T-helper 2 cell (primary cell): ENCODE results near the gene CALM1.
"Not testable (repeated sequence)": the region's sequence is repeated elsewhere in the genome, so short reads cannot be mapped to it uniquely, and the experiment has no call there.

Experiments used
- DNase-seq, 5 experiments: peaks; one replicate each; pipeline versions ENCODE4 v3.0.0 to v3.0.0-alpha.2; 2012 to 2022

CALM1 gene

DNA sequence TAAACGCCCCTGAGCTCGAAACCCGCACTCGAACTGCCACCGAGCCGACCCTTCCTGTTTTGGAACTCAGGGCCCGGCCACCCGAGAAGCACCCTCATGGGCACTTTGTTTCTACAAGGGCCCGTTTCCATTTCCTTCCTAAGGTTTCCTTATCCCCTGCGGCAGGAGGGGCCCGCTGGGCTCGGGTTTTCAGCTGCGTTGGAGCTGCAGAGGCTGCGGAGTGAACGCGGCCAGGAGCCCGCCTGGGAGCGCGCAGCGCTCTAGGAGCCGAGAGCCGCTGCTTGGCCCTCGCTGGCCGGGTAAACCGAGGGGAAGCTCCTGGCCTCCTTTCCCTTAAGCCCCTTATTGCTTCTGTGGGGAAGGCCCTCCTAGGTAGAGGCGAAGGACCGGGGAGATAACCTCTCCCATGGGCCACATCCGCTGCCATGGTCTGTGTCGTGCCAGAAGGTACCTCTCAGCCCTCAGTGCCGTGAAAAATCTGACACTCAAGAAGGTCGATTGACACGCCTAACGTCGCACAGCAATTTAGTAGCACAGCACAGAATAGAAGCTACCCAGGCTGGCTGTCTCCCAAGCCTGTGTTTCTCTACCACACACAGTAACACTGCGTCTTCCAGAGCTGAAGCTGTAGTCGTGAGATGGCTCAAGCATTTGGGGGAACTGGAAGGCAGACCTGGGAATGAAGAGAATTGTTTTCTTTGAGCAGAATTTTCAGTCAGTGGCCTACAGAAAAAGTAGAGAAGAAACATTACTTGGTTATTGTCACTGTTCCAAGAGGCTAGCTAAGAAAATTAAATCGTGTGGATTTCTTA, 12.9 kb upstream of the CALM1 start:
- peak; percentile 15 to 96 (median 40) for DNase-seq

DNA sequence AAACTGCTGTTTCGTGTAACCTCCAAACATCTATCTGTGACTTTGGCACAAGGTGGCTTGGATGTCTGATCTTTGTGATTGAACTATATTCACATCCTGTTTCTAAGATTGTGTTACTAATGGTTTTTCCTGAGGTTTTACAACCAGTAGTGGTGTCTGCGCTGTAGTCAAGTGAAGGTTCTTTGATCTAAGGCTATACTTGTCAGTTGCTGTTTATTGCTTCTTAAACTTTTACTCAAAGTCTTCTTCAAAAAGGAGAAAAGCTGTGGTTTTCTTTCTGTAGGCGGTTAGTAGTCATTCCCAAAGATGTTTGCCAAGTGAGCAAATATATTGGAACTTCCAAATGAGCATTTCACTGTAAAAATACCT, 12.3 kb upstream of the CALM1 start:
- DNase-seq, result peak in 2 of 5 experiments; percentile 68 to 84

DNA sequence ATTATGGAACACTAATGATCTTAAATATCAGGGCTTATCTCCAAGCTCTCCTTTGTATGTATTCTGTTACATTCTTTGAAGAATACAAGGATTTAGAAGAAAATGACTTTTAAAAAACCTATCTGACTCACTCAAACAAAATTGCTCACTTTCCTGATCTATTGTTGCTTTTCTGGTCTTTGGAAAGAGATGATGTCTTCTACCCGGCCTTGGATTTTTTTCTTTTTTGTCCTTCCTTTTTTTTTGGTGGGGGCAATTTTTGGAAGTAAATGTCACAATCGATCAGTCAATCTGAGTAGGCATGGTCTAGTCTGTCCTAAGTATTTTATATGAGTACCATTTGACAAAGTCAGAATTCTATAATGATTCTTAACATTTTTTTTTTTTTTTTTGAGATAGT, 10.5 kb upstream of the CALM1 start:
- no peak for DNase-seq

DNA sequence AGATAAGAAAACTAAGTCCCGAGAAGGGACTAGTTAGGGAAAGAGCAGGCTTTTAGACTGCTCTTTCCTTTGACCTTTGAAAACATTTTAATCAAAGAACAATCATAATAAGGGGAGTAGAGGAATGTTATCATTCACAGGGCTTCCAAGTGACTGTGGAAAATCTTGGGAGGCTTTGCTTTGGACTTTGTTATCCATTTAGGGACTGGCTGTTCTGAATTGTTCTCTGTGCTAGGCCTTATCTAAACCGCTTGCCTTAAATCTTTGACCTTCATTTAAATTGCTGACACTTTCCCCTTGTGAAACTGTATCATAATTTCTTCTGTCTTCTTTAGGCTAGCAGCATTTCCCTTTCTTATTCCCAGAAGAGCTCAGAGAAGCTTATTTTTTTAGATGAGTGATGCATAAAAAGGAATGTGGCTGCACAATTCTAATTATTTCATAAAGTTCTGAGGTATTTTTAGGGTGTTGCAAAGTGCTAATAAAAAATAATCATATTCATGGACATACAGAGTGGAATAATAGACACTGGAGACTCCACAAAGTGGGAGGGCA, 9.5 kb upstream of the CALM1 start:
- DNase-seq, result no peak

DNA sequence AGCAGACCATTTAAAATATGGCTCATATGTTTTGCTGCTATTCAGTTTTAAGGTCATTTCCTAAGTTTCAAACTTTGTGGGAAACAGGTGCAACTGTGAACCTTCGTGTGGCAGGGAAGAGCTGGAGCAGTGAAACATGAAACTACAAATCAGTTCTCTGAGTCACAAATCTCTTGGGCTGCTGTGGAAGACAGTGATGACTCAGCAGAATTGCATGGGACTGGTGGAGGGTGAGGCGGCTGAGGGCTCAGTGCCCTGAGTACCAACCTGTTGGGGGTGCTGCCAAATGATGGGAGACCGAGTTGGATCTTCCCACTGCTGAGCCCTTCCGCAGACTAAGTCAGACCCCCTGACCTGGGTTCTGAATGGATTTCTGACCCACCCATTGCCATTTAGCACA, 8.4 kb upstream of the CALM1 start:
- DNase-seq, result no peak

DNA sequence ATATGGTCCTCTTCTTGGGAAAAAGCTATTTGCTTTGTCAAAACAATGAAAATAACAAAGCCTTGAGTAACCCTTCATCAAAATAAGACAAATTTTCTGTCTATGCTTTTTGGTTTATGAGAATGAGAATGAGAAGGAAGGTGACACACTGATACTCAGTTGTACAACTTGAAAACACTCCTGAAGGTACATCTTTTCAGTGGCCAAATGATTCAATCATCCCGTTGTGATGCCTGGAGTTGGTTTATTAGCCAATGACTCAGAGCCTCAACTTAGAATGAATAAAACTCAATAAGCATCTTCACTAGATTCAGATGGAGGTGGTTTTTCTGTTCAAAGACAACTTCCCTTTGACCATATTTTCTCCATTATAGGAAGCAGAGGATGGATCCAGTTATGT, 7.8 kb upstream of the CALM1 start:
- DNase-seq, result no peak

DNA sequence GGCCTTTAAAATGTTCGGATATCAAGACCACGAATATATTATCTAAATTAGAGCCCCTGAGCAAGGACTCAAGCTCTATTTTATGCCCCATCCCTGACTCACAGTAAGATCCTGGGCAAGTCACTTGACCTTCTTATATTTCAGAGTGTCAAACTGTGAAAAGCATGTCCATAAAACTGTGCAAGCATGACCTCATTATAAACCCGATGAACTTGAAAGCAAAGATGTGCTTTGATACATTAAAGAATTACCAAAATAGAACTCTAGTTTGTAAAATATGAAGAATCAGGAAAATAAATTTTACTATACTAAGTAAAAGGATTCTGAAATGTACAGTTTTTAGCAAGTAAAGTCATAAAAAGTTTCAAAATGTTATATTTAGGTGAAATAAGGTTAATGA, 2.9 kb upstream of the CALM1 start:
- DNase-seq, result no peak

DNA sequence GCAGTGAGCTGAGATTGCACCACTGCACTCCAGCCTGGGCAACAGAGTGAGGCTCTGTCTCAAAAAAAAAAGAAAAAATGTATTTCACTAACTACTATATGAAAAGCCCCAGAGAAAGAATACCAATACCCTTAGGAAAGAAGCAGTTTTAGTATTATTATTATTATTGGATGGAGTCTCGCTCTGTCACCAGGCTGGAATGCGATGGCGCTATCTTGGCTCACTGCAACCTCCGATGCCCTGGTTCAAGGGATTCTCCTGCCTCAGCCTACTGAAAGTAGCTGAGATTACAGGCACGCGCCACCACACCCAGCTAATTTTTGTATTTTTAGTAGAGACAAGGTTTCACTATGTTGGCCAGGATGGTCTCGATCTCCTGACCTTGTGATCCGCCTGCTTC, 2.0 kb upstream of the CALM1 start:
- not testable (repeated sequence) for DNase-seq

DNA sequence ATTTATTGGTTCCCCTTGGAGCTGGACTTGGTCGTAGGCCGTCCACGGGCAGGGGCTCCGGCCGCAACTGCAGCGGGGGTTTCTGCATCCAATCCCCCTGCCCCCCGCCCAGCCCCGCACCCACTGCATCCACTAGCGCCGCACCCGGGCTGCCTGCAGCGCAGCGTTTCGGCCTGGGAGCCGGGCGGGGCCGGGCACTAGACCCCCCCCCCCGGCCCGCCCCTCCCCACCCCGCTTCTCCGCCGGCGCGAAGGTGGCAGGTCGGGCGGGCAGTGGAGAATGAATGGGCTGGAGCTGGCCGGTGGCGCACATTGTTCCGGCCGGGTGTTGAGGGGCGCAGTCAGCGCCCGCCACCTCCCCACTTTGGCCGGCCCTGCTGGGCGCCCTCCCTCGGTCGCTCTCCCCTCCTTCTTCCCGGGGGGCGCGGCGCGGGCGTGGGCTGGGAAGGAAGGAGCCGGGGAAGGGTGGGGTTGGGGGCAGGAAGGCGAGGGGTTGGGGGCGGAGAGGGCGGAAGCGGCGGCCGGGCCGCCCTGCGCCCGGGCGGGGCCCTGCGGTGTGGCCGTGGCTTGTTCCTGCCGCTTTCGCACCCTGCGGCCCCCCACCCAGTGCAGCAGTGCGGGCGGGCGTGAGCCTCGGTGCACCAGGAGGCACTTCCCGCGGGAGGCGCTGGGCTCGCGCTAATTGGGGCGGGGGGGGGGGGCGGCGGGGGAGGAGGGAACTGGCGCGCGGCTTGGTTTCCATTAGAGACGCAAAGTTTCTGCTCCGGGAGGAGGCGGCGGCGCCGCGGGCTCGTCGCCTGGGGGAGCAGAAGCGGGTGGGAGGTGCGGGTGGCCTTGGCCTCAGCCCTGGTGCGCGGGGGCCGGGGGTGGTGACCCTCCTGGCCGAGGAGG, 841 bp downstream of the CALM1 start:
- peak; percentile 31 to 90 (median 62) for DNase-seq

DNA sequence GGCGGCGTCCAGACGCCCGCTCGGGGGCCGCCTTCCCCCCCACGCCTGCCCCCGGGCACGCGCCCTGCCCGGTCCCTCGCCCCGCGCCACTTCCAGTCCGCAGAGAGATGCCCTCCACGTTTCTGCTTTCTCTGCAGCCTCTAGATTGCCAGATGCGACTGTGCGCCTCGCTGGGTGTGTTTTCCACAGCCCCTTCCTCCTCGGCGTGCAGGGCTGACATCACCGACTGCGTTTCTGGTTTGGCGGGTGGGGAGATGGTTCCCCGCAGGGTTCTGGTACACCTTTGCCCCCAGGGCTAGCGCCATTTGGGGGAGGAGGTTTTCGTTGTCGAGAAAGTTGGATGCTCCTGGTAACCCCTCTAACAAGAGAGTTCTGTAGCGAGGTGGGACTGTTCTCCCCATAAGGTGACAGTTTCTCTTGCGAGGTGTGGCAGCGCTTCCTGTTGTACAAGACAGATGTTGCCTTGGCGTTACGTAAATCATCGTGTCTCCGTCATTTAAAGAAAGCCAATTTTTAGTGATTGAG, 1.5 kb downstream of the CALM1 start:
- peak; percentile 18 to 82 (median 59) for DNase-seq

DNA sequence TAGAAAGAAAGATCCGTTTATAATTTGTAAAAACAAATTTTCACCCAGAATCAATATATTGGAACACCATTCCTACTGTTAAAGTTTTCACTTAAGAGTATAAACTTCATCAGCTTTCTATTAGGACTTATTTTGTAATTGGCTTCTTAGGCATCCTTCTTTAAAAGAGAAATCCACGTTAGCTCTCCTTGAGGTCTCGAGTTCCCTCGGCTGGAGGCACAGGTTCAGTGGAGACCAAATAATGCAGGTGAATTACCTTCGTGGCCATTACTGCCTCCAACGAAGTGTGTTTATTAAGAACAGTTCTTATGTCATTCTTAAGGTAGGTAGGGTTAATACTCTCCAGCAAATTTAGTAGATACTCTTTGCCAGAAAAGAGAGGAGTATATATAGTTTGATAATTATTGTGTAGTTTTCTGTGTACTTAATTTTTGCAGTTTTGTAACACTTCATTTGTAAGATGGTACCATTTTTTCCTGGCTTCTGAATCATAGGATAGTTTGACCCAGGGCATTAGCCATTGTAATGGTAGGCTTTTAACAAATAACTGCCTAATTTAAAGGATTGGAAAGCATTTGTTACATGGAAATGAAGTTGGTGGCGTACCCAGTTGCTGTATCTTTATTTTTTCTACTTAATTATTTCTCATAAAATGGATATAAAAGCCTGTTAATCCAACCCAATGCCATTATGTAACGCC, 2.2 kb downstream of the CALM1 start:
- no peak for DNase-seq

DNA sequence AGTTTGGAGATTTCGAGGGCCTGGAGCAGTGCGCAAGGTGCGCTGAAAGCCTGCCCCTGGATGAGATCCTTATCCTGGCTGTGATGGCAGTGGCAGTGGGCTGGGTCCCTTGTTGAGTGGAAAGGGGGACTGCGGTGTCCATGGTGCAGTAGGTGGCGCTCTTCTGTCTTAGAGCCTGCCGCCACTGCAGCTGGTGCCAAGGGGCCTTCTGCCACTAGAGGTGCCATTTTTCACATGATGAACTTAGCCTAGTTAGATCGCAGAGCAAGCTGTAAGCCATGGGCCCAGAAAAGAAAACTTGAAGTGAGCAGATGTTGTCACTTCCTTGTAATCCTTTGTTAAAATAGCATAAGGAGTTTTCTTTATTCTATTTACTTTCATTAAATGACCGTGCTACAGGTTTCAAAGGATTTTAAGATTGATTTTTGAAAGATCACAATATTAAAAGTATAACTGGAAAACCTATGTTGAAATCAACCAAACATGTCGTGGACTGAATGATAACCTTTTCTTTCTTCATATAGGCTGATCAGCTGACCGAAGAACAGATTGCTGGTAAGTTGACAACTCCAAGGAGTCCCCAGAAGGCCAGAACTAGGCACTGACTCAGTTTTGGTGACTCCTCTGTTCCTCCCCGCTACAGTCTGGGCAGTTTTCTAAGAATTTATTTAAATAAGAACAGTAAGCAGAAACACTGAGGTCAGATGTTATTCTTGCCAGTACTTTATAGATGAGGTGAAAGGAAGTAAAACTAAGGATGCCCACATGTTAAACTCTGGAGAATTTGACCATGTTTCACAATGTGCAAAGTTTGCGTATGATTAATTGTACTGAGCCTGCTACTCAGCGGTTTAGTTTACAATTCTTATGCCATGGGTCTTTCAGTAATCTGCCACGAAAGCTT, 3.0 kb downstream of the CALM1 start:
- peak; percentile 56 to 93 (median 78) for DNase-seq

DNA sequence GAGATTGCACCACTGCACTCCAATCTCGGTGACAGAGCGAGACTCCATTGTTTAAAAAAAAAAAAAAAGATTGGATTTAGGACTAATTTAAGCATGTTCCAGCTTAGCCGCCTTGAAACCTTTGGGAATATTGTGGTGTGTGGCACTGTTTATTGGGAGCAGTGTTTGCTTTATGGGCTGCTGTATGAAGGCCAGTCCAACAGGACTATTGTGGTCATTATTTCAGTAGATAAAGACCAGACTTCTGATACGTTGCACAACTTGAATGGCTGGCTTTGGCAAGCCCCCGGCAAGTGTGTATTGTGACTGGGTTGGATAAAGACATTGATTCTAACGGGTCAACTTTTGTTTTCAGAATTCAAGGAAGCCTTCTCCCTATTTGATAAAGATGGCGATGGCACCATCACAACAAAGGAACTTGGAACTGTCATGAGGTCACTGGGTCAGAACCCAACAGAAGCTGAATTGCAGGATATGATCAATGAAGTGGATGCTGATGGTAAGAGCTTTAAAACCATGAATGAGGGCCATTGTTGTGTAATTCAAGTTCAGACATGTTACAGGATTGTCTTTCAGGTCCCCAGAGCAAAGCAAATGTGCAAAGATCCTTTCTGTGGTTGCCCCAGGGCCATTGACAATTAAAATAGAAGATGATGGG, 4.2 kb downstream of the CALM1 start:
- DNase-seq, result no peak

DNA sequence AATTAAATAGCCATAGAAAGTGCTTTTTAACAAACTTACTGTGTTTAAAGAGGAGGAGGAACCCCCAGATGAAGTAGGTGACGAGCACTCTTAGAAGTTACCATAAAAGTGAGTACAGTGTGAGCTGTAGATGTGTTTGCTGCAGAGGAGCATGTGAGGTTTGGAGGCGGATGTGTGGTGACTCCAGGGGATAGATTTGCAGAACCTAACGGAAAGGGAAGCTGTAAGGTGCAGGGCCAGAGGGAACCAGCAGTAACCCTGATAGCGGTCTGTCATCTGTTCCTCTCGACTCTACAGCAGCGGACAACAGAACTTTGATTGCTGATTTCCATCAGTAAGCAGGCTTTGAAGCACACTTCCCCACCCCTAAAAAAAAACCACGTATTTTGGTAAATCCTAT, 5.2 kb downstream of the CALM1 start:
- peak in 1 of 5 experiments; percentile 62 for DNase-seq

DNA sequence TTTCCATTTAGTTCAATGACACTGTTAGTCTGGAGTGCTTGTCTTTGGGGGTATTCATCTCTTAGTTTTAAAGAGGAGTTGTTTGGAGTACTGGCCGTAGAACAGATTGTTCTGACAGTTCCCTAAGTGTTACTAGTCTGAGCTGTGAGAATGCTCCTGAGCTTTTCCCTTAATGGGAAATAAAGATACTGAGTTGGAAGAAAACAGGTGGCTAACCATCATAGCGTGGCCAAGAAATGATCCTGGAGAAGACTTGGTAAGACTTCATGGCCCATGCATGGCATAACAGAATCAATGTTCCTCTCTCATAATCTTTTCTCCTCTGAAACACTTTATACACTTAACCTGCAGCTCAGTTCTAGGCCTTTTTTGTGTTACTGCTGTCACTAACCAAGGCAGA, 6.2 kb downstream of the CALM1 start:
- no peak for DNase-seq

DNA sequence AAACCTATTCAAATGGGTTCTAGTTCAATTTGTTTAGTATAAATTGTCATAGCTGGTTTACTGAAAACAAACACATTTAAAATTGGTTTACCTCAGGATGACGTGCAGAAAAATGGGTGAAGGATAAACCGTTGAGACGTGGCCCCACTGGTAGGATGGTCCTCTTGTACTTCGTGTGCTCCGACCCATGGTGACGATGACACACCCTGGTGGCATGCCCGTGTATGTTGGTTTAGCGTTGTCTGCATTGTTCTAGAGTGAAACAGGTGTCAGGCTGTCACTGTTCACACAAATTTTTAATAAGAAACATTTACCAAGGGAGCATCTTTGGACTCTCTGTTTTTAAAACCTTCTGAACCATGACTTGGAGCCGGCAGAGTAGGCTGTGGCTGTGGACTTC, 8.3 kb downstream of the CALM1 start:
- DNase-seq, result no peak

DNA sequence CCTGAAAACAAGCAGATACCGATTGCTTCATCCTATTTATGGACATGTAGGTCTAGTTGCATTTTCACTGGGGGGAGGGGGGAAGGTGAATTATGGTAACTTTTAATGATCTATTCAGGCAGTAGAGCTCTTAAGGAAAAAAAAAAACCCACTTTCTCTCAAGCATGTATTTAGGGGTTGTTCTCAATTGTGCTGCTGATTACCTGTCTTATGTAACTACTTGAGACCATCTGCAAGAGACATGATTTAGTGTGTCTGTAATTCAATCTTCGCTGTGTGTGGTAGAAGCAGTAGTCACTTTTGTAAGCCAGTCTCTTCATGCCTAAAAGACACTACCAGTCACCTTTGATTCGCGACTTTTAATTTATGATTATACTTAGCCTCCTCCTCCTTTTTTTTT, 8.9 kb downstream of the CALM1 start:
- DNase-seq, result no peak

DNA sequence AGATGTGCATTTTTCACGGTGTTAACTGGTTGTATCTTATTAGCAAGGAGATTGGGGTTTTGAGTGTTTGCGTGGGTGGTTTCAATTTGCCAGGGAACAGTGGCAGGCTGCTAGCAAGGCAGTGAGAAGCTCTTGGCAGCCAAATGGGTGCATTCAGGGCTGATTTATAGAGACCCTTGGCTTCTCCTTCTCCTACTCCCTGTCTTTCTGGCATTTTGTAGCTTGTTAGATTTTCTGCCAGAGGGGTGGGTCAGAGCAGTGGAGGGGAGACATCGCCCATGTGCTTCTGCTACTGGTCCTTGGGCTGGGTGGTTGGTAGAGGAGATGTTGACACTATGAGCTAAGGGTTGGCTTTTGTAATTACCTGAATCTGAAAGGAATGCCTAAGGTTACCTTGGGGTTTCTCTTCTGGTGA, 9.6 kb downstream of the CALM1 start:
- DNase-seq, result no peak

DNA sequence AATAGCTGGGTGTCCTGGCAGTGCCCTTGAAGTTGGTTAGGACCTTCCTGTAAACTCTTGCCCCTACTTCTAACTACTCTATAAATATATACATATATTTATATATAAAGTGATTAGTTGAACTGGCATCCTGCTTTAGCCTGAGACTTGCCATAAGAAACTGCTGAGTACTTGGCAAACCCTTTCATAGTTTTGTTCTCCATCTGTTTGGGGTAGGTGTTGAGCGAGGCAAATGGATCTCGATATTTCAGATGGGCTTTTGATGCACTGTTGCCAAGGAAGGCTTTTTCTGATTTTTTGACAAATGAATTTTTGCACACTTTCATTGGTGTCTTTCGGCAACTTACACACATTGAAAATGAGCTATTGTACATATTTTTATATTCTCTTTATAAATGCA, 10.4 kb downstream of the CALM1 start:
- DNase-seq, result no peak

DNA sequence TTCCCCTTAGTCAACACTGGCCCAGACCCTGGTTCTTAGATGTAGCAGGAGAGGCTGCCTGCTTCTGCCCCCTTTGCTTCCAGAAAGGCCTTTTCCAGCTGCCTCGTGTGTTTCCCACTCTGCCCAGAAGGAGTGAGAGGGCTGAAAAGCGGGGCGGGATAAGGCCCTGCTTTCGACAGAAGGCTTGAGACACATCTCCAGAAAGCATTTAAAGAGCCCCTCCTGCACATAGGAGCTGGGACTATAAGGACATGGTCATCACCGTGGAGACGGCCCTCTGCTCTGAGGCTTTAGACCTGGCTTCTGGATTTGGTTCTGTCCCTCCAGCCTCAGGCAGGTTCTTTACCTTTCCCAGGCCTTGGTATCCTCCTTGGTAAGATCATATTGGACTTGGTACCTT, 11.9 kb downstream of the CALM1 start:
- DNase-seq, result no peak

DNA sequence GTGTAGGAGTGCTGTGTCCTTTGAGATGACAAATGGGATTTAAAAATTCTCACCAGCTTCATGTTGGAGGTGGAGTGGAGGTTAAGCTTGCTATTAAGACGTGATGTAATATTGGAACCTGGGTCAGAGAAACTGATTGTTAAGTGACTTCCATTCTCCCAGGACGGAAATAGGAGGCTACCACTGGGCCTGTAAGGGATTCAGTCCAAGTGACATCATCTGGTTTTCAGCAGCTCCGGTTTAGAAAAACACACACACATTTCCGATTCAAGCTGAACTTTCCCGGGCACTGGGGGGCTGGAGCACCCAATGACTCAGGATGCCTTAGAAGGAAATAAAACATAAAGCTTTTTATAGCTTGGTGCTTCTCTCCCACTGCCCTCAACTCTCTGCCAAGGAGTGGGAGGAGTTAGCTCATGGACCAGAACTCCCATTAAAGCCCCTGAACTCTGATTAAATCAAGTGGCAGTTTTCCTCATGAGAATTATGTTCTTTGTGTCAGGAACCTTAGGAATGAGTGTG, 12.4 kb downstream of the CALM1 start:
- DNase-seq, result no peak
